Activated B cell treated with CpG ODN at 0.5 μM for 24 hours (primary cell): ENCODE data around the gene OTUD7B. TPM values are rescaled to one million over a fixed set of nuclear protein-coding genes. Genes with fewer than 3 reads are reported as not detected.
"Not testable (repeated sequence)": the region's sequence is repeated elsewhere in the genome, so short reads cannot be mapped to it uniquely, and the experiment has no call there.

Source experiments
- ATAC-seq: fragments of 200-7000 bp; cut with Tn5 transposase; one replicate; pipeline ENCODE4 v1.10.0; 2021; ENCODE audit warnings: low read depth, mild to moderate bottlenecking, moderate library complexity
- CTCF ChIA-PET: fragments of 350-600 bp; sonication (Branson Sonifier 250); formaldehyde crosslinking; loops from one replicate; lab custom pipeline; 2021; ENCODE audit warnings: antibody characterized with exemption; lab: Charles Lee
- POLR2A ChIA-PET: fragments of 350-600 bp; sonication (Branson Sonifier 250); formaldehyde crosslinking; loops from one replicate; lab custom pipeline; 2021; ENCODE audit warnings: antibody characterized with exemption; lab: Charles Lee
- DNase-seq: peaks from one replicate; pipeline ENCODE4 v3.0.0; 2022
- H3K27ac Mint-ChIP-seq: one replicate; pipeline ENCODE4 v1.8.0; 2020; ENCODE audit warnings: mixed read lengths
- H3K27me3 Mint-ChIP-seq: one replicate; pipeline ENCODE4 v1.8.0; 2021; ENCODE audit warnings: mixed read lengths
- H3K36me3 Mint-ChIP-seq: one replicate; pipeline ENCODE4 v1.8.0; 2021; ENCODE audit warnings: low read depth, mixed read lengths
- H3K4me1 Mint-ChIP-seq: one replicate; pipeline ENCODE4 v1.8.0; 2021; ENCODE audit warnings: mixed read lengths
- H3K4me3 Mint-ChIP-seq: one replicate; pipeline ENCODE4 v1.8.0; 2020; ENCODE audit warnings: mild to moderate bottlenecking, mixed read lengths
- H3K9me3 Mint-ChIP-seq: one replicate; pipeline ENCODE4 v1.8.0; 2020; ENCODE audit warnings: mixed read lengths
- intact Hi-C: fragments of 100-400 bp; cut with micrococcal nuclease; formaldehyde crosslinking; loops from one replicate; pipeline ENCODE4 v1.15.1; 2024
- total RNA-seq: library from RNA; stranded (reverse); gene quantifications from 2 replicates; pipeline ENCODE4 v1.2.3, GENCODE V29; 2022
- TF ChIP-seq, protein P1 (sequence below): fragments of 200-600 bp; IDR thresholded peaks from one replicate; pipeline ENCODE4 v1.8.0; 2022; ENCODE audit warnings: antibody characterized with exemption, mild to moderate bottlenecking

OTUD7B gene
- total RNA-seq, 1 donor from 2014 or later: 4.3 TPM

DNA sequence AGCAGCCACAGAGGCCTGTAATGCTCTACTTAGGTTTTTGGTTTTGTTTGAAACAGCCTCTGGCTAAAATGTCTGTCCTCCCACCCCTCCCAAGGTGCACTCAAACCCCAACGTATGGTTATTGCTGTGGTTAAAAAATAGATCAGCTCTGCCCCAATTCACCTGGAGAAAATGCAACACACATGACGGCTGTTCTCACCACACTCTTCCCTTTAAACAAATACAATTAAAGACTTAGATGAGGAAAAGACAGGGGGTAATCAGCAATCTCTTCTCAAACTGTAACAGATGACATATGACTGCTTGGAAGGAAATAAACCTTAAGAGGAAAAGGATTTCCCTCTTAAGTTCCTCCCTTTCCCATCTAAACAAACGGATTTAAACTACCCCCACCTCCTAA lies 67.6 kb downstream of the OTUD7B start:
- H3K27ac Mint-ChIP-seq: no peak overlapping the region
- CTCF ChIA-PET: interaction anchor here (1.0 kb wide), 1 partner anchor 244 kb away, joined by 3 read pairs; no protein-coding TSS in a partner anchor

DNA sequence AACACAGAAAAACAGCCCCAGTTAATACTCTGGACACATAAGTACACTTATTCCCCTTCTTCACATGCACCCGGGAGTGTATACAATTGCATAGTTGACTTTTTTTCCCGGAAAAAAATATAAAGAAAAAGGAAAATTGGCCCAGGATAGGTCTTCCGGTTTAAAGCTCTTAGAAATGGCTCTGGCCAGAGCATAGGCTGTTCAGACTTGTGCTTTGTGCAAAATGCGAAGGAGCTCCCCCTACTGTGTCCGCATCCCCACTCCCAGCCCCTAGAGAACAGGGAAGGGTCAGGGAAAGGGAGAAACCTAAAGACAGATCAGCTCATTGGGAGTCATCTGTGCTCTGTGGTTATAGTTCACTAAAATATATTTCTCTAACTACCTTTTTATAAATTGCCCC lies 68.3 kb downstream of the OTUD7B start:
- ATAC-seq: no peak
- Mint-ChIP-seq H3K27ac (no peak overlapping the region), H3K36me3 (no peaks in the 10 kb centered on the region), H3K4me1 (peaks cover 2% of the 10 kb centered on the region), H3K9me3 (no peaks in the 10 kb centered on the region), H3K27me3 (no peaks in the 10 kb centered on the region), H3K4me3 (no peak overlapping the region)
- no peak for DNase-seq
- TF ChIP-seq, protein P1, sequence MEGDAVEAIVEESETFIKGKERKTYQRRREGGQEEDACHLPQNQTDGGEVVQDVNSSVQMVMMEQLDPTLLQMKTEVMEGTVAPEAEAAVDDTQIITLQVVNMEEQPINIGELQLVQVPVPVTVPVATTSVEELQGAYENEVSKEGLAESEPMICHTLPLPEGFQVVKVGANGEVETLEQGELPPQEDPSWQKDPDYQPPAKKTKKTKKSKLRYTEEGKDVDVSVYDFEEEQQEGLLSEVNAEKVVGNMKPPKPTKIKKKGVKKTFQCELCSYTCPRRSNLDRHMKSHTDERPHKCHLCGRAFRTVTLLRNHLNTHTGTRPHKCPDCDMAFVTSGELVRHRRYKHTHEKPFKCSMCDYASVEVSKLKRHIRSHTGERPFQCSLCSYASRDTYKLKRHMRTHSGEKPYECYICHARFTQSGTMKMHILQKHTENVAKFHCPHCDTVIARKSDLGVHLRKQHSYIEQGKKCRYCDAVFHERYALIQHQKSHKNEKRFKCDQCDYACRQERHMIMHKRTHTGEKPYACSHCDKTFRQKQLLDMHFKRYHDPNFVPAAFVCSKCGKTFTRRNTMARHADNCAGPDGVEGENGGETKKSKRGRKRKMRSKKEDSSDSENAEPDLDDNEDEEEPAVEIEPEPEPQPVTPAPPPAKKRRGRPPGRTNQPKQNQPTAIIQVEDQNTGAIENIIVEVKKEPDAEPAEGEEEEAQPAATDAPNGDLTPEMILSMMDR: no peak
- intact Hi-C loops: no loop called here
- CTCF ChIA-PET: interaction anchor here (1.0 kb wide), 1 partner anchor 245 kb away, joined by 3 read pairs; no protein-coding TSS in a partner anchor
- POLR2A ChIA-PET: no interaction called here

More for the DNA sequence above, 67.6 kb downstream of the OTUD7B start:
- H3K4me1 Mint-ChIP-seq: no peaks in the 10 kb centered on the region
- POLR2A ChIA-PET: interaction anchor here (0.5 kb wide), 1 partner anchor 15 kb away, joined by 10 read pairs; no protein-coding TSS in a partner anchor
- intact Hi-C loops: no loop called here
- no peaks in the 10 kb centered on the region for H3K9me3 Mint-ChIP-seq
- no peak overlapping the region for H3K4me3 Mint-ChIP-seq
- DNase-seq: no peak
- TF ChIP-seq, protein P1: no peak
- no peaks in the 10 kb centered on the region for H3K36me3 Mint-ChIP-seq
- no peak for ATAC-seq
- no peaks in the 10 kb centered on the region for H3K27me3 Mint-ChIP-seq

DNA sequence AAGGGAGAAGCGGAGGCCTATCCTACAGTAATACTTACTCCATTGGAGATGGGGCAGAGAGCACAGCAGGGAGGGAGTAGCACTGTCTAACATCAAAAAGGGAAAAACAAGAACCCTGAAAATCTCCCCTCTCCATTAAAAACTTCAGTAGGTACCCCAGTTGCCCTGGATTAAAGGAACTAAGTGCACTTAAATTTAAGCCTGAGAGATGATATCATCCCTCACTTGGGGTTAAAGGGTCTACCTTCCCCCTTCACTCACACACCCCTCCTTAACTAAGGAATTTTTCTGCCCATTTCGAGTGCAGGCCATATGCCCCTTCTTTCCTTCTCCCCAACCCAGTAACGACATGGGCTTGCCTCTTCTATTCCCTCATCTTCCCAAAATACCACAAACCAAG lies 70.1 kb downstream of the OTUD7B start:
- no peak for DNase-seq
- TF ChIP-seq, protein P1: no peak
- ATAC-seq: no peak
- H3K27me3 Mint-ChIP-seq: peaks cover 2% of the 10 kb centered on the region
- no peak overlapping the region for H3K4me3 Mint-ChIP-seq
- H3K36me3 Mint-ChIP-seq: no peaks in the 10 kb centered on the region
- CTCF ChIA-PET: no interaction called here
- peaks cover 5% of the 10 kb centered on the region for H3K4me1 Mint-ChIP-seq
- POLR2A ChIA-PET: no interaction called here
- H3K9me3 Mint-ChIP-seq: no peaks in the 10 kb centered on the region
- no peak overlapping the region for H3K27ac Mint-ChIP-seq
- intact Hi-C loops: no loop called here

DNA sequence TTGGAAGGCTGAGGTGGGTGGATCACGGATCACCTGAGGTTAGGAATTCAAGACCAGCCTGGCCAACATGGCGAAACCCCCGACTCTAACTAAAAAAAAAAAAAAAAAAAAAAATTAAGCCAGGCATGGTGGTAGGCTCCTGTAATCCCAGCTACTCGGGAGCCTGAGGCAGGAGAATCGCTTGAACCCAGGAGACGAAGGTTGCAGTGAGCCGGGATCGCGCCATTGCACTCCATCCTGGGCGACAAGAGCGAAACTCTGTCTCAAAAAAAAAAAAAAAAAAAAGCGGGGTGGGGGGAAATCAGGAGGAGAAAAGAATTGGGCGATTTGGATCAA lies 71.9 kb downstream of the OTUD7B start:
- DNase-seq, ATAC-seq, H3K4me3 Mint-ChIP-seq: not testable (repeated sequence)

DNA sequence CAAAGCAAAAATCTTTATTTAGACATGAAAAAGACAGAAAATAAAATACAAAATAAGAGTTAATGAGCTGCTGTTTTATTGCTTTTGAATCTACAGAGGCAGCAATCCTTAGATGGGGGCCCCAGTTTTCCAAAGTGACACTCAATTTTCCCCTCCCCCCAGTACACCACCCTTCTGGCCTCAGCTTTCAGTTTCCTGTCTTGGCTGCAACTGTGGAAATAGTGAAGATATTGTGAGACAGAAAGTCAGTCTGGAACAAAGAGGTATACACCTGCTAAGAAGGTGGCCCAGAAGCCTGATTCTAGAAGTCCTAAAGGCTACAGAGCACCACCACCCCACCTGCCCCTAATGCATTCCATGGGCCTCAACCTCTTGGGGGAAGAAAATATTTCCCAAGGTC lies 72.8 kb downstream of the OTUD7B start:
- ChIA-PET POLR2A (no interaction called here), CTCF (no interaction called here)
- DNase-seq (no peak), ATAC-seq (no peak)
- no peak overlapping the region for H3K27ac Mint-ChIP-seq
- H3K27me3 Mint-ChIP-seq: peaks cover 18% of the 10 kb centered on the region
- H3K36me3 Mint-ChIP-seq: no peaks in the 10 kb centered on the region
- intact Hi-C loops: no loop called here
- peaks cover 5% of the 10 kb centered on the region for H3K4me1 Mint-ChIP-seq
- TF ChIP-seq, protein P1: no peak
- no peaks in the 10 kb centered on the region for H3K9me3 Mint-ChIP-seq
- H3K4me3 Mint-ChIP-seq: no peak overlapping the region

More for the DNA sequence above, 71.9 kb downstream of the OTUD7B start:
- H3K36me3 Mint-ChIP-seq, CTCF ChIA-PET, intact Hi-C loops, H3K27ac Mint-ChIP-seq, H3K4me1 Mint-ChIP-seq, H3K9me3 Mint-ChIP-seq: not testable (repeated sequence)
- POLR2A ChIA-PET: interaction anchor here (0.5 to 1.0 kb wide), 5 partner anchors 10 to 290 kb away, joined by 3 to 6 read pairs (median 5); a partner anchor contains a TSS
- peaks cover 11% of the 10 kb centered on the region for H3K27me3 Mint-ChIP-seq
